Measurements from ENCODE around the gene ZBTB48.

ZBTB48 gene

DNA sequence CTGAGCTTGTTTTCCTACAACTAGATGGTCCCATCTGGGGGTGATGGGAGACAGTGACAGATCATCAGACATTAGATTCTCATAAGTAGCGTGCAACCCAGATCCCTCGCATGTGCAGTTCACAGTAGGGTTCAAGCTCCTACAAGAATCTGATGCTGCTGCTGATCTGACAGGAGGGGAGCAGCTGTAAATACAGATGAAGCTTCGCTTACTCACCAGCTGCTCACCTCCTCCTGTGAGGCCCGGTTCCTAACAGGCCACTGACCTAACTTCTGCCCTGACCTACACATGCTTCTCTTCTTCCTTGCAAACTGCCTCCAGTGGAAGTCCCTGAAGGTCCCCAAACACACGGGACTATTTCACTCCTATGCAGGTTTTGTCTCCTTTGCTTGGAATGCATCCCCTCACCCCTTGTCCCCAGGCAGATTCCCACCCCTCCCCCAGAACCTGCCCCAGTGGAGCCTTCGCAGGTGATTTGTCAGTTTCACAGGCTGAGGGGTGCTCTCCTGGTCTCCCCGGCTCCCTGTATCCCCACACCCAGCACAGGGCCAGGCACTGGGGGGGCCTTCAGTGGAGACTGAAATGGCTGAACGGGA is 5.7 kb upstream of the ZBTB48 start:
- no peak for DNase-seq

DNA sequence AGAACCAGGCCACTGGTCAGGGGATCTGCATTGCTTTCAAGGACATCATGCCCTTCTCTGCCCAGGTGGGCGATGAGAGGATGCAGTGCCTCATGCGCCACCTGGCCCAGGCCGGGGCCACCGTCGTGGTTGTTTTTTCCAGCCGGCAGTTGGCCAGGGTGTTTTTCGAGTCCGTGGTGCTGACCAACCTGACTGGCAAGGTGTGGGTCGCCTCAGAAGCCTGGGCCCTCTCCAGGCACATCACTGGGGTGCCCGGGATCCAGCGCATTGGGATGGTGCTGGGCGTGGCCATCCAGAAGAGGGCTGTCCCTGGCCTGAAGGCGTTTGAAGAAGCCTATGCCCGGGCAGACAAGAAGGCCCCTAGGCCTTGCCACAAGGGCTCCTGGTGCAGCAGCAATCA is 5.0 kb upstream of the ZBTB48 start:
- DNase-seq, result no peak

DNA sequence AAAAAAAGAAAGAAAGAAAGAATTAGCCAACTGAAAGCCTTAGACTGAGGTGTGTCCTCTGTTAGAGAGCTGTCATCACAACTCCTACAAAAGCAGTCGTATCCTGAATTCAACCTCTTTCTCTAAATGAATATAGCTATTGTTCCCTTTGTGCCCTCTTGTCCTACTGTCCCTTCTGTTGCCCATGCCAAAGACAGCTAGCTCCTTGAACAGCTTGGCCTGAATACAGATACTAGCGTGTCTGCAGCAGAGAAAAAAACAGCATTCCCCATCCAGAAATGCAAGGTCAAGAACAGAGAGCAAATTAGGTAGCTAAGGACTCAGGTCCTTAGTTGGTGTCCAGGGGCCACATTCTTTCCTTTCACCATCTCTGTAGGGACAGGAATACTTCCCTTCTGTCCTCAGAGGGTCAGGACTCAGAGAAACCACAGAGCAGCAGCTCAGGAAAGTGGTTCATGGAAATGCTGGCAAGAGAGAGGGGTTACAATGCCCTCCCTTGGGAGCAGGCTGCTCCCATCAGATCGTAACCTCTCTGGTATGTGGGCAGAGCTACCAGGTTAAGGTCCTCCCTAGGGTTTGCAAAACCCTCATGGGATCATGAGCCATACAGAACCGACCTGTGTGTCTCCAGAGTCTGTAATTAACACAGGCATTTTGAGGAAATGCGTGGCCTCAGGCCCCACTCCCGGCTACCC is 1.8 kb upstream of the ZBTB48 start:
- DNase-seq, result no peak

DNA sequence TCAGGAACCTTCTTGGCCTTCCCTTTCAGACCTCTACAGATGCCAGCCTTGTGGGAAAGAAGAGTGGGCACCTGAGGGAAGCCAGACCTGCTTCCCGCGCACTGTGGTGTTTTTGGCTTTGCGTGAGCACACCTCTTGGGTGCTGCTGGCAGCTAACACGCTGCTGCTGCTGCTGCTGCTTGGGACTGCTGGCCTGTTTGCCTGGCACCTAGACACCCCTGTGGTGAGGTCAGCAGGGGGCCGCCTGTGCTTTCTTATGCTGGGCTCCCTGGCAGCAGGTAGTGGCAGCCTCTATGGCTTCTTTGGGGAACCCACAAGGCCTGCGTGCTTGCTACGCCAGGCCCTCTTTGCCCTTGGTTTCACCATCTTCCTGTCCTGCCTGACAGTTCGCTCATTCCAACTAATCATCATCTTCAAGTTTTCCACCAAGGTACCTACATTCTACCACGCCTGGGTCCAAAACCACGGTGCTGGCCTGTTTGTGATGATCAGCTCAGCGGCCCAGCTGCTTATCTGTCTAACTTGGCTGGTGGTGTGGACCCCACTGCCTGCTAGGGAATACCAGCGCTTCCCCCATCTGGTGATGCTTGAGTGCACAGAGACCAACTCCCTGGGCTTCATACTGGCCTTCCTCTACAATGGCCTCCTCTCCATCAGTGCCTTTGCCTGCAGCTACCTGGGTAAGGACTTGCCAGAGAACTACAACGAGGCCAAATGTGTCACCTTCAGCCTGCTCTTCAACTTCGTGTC is 995 bp upstream of the ZBTB48 start:
- no peak for DNase-seq

DNA sequence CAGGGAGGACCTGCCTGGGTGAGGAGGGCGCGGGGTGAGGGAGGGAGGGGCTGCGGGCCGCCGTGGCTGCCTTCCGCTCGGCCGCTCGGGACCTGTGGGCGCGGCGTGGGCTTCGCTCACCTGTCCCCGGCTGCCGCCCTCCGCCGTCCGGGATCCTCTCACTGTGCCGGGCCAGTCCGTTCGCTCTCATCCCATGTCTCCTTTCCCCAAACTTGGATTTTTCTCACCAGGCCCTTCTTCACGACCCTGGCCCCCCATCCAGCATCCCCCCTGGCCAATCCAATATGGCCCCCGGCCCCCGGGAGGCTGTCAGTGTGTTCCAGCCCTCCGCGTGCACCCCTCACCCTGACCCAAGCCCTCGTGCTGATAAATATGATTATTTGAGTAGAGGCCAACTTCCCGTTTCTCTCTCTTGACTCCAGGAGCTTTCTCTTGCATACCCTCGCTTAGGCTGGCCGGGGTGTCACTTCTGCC is 362 bp downstream of the ZBTB48 start:
- DNase-seq, result no peak

DNA sequence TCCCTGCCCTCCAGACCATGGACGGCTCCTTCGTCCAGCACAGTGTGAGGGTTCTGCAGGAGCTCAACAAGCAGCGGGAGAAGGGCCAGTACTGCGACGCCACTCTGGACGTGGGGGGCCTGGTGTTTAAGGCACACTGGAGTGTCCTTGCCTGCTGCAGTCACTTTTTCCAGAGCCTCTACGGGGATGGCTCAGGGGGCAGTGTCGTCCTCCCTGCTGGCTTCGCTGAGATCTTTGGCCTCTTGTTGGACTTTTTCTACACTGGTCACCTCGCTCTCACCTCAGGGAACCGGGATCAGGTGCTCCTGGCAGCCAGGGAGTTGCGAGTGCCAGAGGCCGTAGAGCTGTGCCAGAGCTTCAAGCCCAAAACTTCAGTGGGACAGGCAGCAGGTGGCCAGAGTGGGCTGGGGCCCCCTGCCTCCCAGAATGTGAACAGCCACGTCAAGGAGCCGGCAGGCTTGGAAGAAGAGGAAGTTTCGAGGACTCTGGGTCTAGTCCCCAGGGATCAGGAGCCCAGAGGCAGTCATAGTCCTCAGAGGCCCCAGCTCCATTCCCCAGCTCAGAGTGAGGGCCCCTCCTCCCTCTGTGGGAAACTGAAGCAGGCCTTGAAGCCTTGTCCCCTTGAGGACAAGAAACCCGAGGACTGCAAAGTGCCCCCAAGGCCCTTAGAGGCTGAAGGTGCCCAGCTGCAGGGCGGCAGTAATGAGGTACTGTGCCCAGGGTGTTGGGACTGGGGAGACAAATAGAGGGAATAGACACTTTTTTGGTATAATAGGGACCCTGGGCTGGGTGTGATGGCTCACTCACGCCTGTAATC is 1.0 kb downstream of the ZBTB48 start:
- no peak for DNase-seq

DNA sequence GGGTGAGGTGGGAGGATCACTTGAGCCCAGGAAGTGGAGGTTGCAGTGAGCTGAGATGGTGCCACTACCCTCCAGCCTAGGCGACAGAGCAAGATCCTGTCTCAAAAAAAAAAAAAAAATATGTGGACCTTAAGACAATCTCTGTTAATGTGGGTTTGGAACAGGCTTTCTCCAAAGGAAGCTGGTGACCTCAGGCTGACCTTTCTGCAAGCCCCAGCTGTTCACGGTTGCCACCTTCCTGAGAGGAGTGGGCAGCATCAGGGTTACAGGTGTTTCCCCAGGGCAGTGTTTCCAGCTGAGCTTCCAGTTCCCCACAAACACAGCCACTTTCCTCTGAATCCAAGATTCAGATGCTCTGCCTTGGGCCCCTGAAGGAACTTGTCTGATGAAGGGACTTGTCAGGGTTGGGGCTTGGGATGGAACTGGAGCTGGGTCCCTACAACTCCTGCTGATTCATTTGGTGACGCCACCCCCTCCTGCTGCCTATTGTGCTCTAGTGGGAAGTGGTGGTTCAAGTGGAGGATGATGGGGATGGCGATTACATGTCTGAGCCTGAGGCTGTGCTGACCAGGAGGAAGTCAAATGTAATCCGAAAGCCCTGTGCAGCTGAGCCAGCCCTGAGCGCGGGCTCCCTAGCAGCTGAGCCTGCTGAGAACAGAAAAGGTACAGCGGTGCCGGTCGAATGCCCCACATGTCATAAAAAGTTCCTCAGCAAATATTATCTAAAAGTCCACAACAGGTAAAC is 1.9 kb downstream of the ZBTB48 start:
- no peak for DNase-seq

DNA sequence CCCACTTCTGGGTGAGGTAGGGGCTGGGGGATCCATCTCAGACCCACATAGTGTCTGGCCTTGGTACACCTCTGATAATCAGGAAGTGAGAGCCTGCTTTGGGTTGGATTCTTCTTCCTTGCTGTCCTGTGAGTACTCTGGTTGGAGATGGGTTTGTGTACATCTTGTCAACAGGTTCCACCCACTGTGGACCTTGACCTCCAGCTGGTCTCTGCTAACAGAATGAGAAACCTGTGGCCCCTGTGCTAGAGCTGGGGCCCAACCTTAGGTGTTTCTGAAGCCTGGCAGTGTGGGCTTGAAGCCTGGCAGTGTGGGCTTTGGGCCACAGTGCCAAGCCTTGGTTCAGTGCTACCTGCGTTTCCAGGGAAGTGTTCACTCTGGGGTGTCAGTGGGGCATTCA is 2.6 kb downstream of the ZBTB48 start:
- no peak for DNase-seq

DNA sequence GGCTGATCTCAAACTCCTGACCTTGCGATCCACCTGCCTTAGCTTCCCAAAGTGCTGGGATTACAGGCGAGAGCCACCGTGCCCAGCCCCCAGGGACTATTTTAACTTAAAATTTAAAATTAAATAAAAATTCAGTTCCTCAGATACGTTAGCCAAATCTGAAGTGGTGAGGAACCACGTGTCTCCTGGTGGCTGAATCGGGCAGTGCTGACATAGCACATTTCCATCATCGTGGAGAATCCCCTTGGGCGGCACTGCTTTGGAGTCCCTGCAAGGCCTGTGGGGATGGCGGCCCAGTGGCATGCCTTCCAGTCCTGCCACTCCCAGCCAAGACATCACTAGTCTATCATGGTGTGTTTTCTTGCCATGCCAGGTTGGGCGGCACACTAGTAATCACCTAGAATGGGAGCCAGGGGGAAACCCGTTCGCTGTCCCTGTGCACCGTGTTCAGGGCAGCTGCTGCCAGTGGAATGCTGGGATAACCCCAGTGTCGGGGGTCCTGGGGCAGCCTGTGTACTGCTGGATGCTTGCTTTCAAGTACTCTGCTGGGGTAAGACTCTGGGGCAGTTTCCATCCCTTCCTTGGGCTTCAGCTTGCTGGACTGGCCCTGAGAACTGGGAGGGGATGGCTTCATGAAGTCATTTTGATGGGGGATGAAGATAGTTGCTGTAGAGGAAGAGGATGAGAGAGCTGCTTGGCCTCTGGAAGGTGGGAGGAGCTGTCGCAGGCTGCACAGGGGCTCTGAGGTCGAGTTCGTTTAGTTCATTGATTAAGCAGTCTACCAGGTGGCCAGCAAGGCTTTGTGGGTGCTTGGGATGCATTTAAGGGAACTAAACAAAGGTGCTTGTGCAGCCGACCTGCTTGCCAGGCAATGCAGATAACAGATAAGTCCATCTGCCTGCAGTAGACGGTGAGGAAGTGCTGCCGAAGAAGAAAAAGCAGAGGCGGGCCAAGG is 4.6 kb downstream of the ZBTB48 start:
- DNase-seq, result no peak

DNA sequence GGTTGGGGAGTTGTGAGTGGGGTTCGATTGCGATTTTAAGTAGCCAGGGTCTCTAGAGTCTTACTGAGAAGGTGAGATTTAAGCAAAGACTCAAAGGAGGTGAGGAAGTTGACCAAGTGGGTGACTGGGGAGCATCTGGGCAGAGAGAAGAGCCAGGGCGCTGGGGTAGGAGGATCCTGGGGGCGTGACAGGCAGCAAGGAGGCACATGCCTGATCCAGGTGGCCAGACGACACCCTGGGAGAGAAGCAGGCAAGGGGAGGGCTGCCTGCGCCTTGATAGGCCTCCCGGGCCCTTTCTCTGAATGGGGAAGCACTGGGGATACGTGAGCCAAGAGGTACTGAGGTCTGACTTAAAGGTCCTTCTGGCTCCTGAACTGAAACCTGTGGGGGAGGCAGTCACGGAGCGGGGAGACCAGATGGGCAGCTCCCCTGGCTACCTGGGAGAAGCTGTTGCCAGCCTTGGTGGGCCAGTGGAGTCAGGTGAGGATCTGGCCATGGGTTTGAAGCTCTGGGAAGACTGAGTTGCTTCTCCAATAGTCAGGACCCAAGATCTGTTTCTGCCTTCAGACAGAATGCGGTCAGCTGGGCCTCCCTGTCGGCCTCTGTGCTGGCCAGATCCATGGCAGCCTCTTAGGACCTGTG is 5.4 kb downstream of the ZBTB48 start:
- DNase-seq, result no peak

DNA sequence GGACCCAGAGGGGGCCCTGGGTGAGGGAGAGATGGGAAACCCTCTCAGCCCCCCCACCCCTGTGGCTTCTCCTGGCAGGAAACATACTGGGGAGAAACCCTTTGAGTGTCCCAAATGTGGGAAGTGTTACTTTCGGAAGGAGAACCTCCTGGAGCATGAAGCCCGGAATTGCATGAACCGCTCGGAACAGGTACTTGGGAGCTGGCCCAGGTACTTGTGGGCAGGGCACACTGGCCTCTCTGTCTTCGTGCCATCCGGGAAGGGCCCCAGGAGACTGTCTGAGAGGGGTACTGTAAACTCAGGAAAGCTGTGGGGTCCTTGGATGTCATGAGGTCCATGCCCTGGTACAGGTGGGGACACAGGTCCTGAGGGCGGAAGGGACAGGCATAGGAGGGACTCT is 6.0 kb downstream of the ZBTB48 start:
- no peak for DNase-seq

DNA sequence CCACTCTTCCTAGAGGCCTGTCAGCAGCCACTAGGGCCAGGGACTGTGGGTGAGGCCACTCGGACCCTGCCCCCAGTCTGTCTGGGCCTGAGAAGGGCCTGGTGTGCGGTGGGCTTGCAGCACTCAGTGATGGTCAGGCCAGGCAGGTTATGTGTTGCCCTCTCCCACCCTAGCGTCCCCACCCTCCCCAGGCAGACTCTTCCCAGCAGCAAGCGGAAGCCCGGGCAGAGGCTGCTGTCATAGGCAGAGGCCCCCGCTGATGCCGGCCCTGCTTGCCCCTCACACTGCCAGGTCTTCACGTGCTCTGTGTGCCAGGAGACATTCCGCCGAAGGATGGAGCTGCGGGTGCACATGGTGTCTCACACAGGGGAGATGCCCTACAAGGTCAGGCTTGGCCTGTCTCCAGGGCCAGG is 6.6 kb downstream of the ZBTB48 start:
- DNase-seq, result no peak

DNA sequence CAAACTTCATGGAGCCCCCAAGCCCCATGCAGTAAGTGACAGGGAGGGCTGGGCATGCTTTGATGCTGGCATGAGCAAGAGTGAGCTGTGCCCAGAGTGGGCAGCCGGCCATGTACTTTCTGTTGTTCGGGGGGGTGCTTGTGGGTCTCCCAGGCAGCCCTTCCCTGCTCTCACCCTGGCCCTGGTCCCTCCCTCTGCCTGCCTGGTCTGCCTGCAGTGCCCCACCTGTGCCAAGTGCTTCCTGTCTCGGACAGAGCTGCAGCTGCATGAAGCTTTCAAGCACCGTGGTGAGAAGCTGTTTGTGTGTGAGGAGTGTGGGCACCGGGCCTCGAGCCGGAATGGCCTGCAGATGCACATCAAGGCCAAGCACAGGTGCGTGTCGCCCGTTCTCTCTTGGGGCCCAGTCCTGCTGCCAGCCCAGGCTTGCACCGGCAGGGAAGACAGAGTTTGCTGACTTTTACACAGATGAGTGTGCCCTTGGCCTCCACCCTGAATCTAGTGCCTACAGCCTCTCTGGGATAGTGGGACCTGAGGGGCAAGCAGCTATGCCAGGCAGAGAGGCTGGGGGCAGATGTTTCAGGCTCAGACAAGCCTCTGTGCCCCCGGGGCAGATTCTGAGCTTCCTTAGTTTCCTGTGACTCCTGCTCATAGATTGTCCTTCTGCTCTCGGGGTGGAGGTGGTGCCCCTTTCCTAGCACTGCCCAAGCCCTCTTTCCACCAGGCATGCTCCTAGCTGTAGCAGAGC is 7.6 kb downstream of the ZBTB48 start:
- DNase-seq, result no peak

DNA sequence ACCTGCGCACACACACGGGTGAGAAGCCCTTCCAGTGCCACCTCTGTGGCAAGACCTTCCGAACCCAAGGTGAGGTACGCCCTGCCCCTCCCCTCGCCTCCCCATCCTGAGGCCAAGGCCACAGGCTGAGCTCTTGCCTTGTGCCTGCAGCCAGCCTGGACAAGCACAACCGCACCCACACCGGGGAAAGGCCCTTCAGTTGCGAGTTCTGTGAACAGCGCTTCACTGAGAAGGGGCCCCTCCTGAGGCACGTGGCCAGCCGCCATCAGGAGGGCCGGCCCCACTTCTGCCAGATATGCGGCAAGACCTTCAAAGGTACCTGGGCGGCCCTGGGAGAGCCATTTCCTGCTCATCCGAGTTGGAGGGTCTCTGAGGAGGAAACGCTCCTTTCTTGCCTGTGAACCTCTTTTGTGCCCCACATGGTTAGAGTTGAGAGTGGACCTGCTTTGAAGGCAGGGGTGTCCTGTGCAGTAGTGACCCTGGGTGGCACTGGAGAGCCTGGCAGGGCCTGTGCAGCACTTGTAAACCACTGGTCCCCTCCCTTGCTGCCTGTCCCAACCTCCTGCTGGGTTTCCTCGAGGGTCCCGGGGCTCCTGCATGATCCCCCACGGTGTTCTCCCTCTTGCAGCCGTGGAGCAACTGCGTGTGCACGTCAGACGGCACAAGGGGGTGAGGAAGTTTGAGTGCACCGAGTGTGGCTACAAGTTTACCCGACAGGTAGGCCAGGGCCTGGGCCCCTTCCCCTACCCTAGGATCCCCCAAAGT is 8.5 kb downstream of the ZBTB48 start:
- DNase-seq, result no peak

DNA sequence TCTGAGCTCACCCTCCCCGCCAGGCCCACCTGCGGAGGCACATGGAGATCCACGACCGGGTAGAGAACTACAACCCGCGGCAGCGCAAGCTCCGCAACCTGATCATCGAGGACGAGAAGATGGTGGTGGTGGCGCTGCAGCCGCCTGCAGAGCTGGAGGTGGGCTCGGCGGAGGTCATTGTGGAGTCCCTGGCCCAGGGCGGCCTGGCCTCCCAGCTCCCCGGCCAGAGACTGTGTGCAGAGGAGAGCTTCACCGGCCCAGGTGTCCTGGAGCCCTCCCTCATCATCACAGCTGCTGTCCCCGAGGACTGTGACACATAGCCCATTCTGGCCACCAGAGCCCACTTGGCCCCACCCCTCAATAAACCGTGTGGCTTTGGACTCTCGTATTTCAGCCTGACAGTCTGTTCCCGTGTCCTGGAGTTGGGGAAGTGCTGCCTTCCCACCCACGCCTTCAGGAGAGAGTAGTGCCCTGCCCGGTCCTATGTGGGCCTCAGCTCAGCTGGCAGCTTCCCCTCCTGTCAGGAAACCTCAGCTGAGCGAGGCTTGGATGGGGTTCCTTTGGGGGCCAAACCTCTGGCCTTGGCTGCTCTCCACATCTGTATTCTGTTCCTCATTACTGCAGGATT is 9.2 kb downstream of the ZBTB48 start:
- DNase-seq, result no peak

DNA sequence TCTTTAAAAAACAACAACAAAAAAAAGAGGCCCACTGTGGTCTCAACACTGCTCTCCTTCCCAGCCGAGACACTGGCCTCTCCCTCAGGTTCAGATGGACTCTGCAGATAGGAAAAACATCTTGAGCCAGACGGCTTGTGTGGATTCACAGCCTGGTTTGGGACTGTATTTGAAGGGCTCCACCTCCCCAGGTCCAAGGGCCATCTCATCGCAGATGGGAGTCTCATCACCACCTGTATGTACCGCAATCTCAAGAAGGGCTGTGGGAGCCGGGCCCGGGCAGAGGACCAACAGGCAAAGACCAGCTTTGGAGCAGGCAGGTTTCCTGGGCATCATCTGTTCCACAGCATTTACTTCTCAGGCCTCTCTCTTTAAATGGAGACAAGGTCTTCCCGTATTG is 10.3 kb downstream of the ZBTB48 start:
- no peak for DNase-seq

DNA sequence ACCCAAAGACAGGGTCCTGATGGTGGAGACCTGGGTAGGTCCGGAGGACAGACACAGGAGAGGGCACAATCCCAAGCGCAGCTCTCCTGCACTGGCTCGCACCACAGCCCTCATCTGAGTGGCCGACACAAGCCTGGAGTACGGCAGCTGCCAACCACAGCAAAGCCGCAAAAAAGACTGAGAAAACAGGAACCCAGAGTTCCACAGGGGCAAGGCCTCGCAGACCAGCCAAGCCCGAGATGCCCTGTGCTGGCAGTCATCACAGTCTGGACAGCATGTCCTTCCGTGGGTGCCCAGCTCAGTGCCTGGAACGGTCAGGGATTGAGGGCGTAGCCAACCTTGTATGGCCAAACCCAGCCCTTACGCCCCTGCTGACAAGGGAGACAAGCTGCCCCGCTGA is 11.4 kb downstream of the ZBTB48 start:
- DNase-seq, result no peak

DNA sequence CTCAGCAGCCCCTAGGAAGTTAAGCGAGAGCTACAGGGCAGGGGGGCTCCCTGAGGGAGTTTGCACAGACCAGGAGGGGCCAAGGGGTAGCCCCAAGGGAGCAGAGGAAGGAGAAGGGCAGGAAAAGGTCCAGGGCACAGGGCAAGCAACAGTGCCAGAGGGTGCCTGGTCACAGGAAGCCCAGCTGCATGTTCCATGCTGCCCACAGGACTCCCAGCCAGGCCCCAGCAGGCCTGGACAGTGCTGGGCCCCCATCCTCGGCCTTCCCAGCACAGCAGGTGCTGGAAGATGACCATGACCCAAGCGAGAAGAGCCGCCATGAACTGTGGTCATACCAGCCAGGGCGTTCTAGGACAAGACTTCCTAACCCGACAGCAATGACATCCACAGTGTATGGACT is 11.8 kb downstream of the ZBTB48 start:
- DNase-seq, result no peak

DNA sequence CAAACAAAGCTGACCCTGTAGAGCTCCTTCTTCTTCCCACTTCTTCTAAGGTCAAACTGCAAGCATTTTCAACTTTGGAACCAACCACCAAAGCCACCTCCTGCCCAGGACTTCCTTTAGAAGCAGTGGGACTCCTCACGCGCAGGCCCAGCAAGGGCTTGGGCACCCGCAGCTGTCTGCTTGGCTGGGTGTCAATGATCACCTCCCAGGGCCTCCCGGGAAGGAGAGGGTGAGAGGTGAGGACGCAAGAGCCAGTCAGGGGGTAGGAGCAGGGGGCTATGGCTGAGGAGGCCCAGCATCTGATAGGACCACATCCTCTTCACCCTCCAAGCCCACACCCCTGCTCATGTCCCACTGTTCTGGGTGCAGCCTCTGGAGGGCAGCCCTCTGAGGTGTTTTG is 12.6 kb downstream of the ZBTB48 start:
- DNase-seq, result no peak

All from NCI-H1694 treated with DMSO at 0.1 percent for 48 hours (cell line).